TTC549 (cell line): Measurements from ENCODE around the gene STRIP1.

Experiments
- FAIRE-seq: peaks from 2 replicates; lab custom pipeline; 2012; peaks lifted over from hg19 to GRCh38; lab: Jason Lieb, UNC

Gene STRIP1

GRCh38 chr1:110098222-110099026, 64.0 kb downstream of the STRIP1 start:
- no peak for FAIRE-seq

GRCh38 chr1:110100335-110100734, 65.9 kb downstream of the STRIP1 start:
- no peak for FAIRE-seq

- FAIRE-seq: no peak
Measured at GRCh38 chr1:110102081-110102480, 67.7 kb downstream of the STRIP1 start.
